H1 (cell line): ENCODE results near the gene KLHL35. TPM values are rescaled to one million over a fixed set of nuclear protein-coding genes. Genes with fewer than 3 reads are reported as not detected.

Experiments
- CTCF ChIA-PET: fragments of 300-600 bp; sonication (Branson Sonifier 250); formaldehyde crosslinking; loops from one replicate; lab custom pipeline; 2021; ENCODE audit not compliant: partially characterized antibody; lab: Charles Lee
- POLR2A ChIA-PET: fragments of 300-600 bp; sonication (Branson Sonifier 250); formaldehyde crosslinking; loops from one replicate; lab custom pipeline; 2021; ENCODE audit warnings: inconsistent platforms; ENCODE audit not compliant: partially characterized antibody; lab: Charles Lee
- DNase-seq, 2 experiments: peaks; one replicate each; pipeline versions ENCODE4 v3.0.0 to v3.0.0-alpha.2; 2010 to 2022; ENCODE audit warnings: low spot score in 2 of 2, low read depth in 1 of 2, mixed read lengths in 1 of 2
- FAIRE-seq: peaks from 2 replicates; lab custom pipeline; 2011; peaks lifted over from hg19 to GRCh38; lab: Jason Lieb, UNC
- H2AFZ ChIP-seq: 2 replicates; pipeline ENCODE4 v1.8.1; 2012; ENCODE audit warnings: low read length, inconsistent platforms
- H2AK5ac ChIP-seq: 2 replicates; pipeline ENCODE4 v1.6.1; 2013; ENCODE audit warnings: low read depth, low read length
- H2BK120ac ChIP-seq: replicated peaks from 2 replicates; pipeline ENCODE3; 2013; ENCODE audit warnings: low read depth, low read length, inconsistent platforms
- H2BK12ac ChIP-seq: 2 replicates; pipeline ENCODE4 v1.6.1; 2013; ENCODE audit warnings: low read depth, low read length
- H2BK15ac ChIP-seq: 2 replicates; pipeline ENCODE4 v1.6.1; 2013; ENCODE audit warnings: low read length
- H2BK20ac ChIP-seq: 2 replicates; pipeline ENCODE4 v1.6.1; 2013; ENCODE audit warnings: low read length
- H2BK5ac ChIP-seq: 2 replicates; pipeline ENCODE4 v1.6.1; 2013; ENCODE audit warnings: low read depth, low read length
- H3K14ac ChIP-seq: 2 replicates; pipeline ENCODE4 v1.6.1; 2013; ENCODE audit warnings: inconsistent platforms; ENCODE audit not compliant: insufficient read length
- H3K18ac ChIP-seq: 2 replicates; pipeline ENCODE4 v1.6.1; 2013; ENCODE audit warnings: low read length; ENCODE audit errors: extremely low read depth
- H3K23ac ChIP-seq: 2 replicates; pipeline ENCODE4 v1.6.1; 2013; ENCODE audit warnings: inconsistent platforms; ENCODE audit not compliant: insufficient read length
- H3K23me2 ChIP-seq: 2 replicates; pipeline ENCODE4 v1.6.1; 2013; ENCODE audit warnings: low read depth, low read length
- H3K27ac ChIP-seq: 2 replicates; pipeline ENCODE4 v1.6.1; 2011; ENCODE audit warnings: low read depth, low read length, inconsistent platforms
- H3K27me3 ChIP-seq, 4 experiments: replicated peaks in 1 of 4; 1 replicate in 1 of 4; 2 replicates in 3 of 4; pipeline versions ENCODE4 v1.6.1 to v1.8.1; 2011 to 2013; ENCODE audit warnings: low read length in 3 of 4, mild to moderate bottlenecking in 3 of 4, inconsistent platforms in 2 of 4, mixed read lengths in 2 of 4, moderate library complexity in 1 of 4; ENCODE audit not compliant: control insufficient read depth in 3 of 4, insufficient read depth in 3 of 4; ENCODE audit errors: extremely low read depth in 1 of 4
- H3K36me3 ChIP-seq, 4 experiments: 2 replicates each; pipeline versions ENCODE4 v1.6.1 to v1.8.1; 2011 to 2013; ENCODE audit warnings: mild to moderate bottlenecking in 4 of 4, low read length in 3 of 4, moderate library complexity in 2 of 4, control low read depth in 1 of 4, inconsistent platforms in 1 of 4; ENCODE audit not compliant: insufficient read depth in 4 of 4, control insufficient read depth in 2 of 4
- H3K4ac ChIP-seq: replicated peaks from 2 replicates; pipeline ENCODE3; 2013; ENCODE audit warnings: low read length, low read depth, mixed read lengths, inconsistent platforms; ENCODE audit not compliant: insufficient read length
- H3K4me1 ChIP-seq, 4 experiments: replicated peaks in 1 of 4; 1 replicate in 1 of 4; 2 replicates in 3 of 4; pipeline versions ENCODE4 v1.6.1 to v1.8.1; 2011 to 2013; ENCODE audit warnings: low read length in 3 of 4, inconsistent platforms in 2 of 4, mixed read lengths in 1 of 4; ENCODE audit not compliant: insufficient read depth in 4 of 4, control insufficient read depth in 3 of 4
- H3K4me2 ChIP-seq, 2 experiments: 2 replicates each; pipeline versions ENCODE4 v1.6.1 to v1.8.1; 2011 to 2013; ENCODE audit warnings: low read depth in 2 of 2, low read length in 2 of 2, control low read depth in 1 of 2, inconsistent platforms in 1 of 2, mild to moderate bottlenecking in 1 of 2; ENCODE audit not compliant: insufficient read depth in 1 of 2
- H3K4me3 ChIP-seq, 4 experiments: fragments of 200-600, 300-600 bp in 1 of 4; sonication (generic), shearing (Covaris generic), sonication (Bioruptor Twin) in 1 of 4; 2 replicates each; pipeline versions ENCODE4 v1.5.1 to v1.8.1; 2011 to 2016; ENCODE audit warnings: low read length in 4 of 4, low read depth in 3 of 4, control low read depth in 2 of 4, inconsistent platforms in 2 of 4, mild to moderate bottlenecking in 2 of 4, mixed read lengths in 1 of 4, moderate library complexity in 1 of 4; ENCODE audit not compliant: insufficient read depth in 2 of 4; ENCODE audit errors: extremely low read depth in 1 of 4
- H3K56ac ChIP-seq: replicated peaks from 2 replicates; pipeline ENCODE3; 2013; ENCODE audit warnings: low read depth, mild to moderate bottlenecking, mixed read lengths, low read length, inconsistent platforms; ENCODE audit not compliant: insufficient read length
- H3K79me1 ChIP-seq: 2 replicates; pipeline ENCODE4 v1.6.1; 2013; ENCODE audit warnings: low read depth, low read length, control low read depth
- H3K79me2 ChIP-seq, 2 experiments: 2 replicates each; pipeline versions ENCODE4 v1.6.1 to v1.8.1; 2012 to 2013; ENCODE audit warnings: low read length in 2 of 2, mild to moderate bottlenecking in 2 of 2, inconsistent platforms in 1 of 2; ENCODE audit not compliant: insufficient read depth in 2 of 2, control insufficient read depth in 1 of 2
- H3K9ac ChIP-seq, 4 experiments: replicated peaks in 1 of 4; 1 replicate in 1 of 4; 2 replicates in 3 of 4; pipeline versions ENCODE4 v1.6.1 to v1.8.1; 2011 to 2013; ENCODE audit warnings: low read depth in 3 of 4, low read length in 3 of 4, control low read depth in 2 of 4, mild to moderate bottlenecking in 2 of 4, moderate library complexity in 2 of 4, inconsistent platforms in 1 of 4; ENCODE audit errors: extremely low read depth in 1 of 4
- H3K9me3 ChIP-seq, 2 experiments: 2 replicates each; pipeline versions ENCODE4 v1.6.1 to v1.8.1; 2012 to 2013; ENCODE audit warnings: mild to moderate bottlenecking in 2 of 2, moderate library complexity in 2 of 2, control low read depth in 1 of 2, inconsistent platforms in 1 of 2, low read depth in 1 of 2, low read length in 1 of 2, mixed read lengths in 1 of 2; ENCODE audit not compliant: insufficient read depth in 2 of 2
- H4K20me1 ChIP-seq, 2 experiments: replicated peaks in 1 of 2; 2 replicates each; pipeline versions ENCODE3 to v1.8.1; 2011 to 2013; ENCODE audit warnings: inconsistent platforms in 2 of 2, low read length in 2 of 2, mild to moderate bottlenecking in 1 of 2; ENCODE audit not compliant: insufficient read depth in 2 of 2, control insufficient read depth in 1 of 2
- H4K5ac ChIP-seq: 2 replicates; pipeline ENCODE4 v1.6.1; 2013; ENCODE audit warnings: low read length, low read depth, mixed read lengths, inconsistent platforms; ENCODE audit not compliant: insufficient read length
- H4K8ac ChIP-seq: 2 replicates; pipeline ENCODE4 v1.8.0; 2013; ENCODE audit warnings: mild to moderate bottlenecking, moderate library complexity, low read length, inconsistent platforms; ENCODE audit not compliant: insufficient read depth; ENCODE audit errors: extremely low read depth
- H4K91ac ChIP-seq: replicated peaks from 2 replicates; pipeline ENCODE3; 2013; ENCODE audit warnings: low read length, mixed read lengths, inconsistent platforms; ENCODE audit not compliant: insufficient read length
- GTF2F1 ChIP-seq: IDR thresholded peaks from 2 replicates; pipeline ENCODE4 v1.6.1; 2012; ENCODE audit warnings: low read depth, low read length, improper control_type of control experiment, borderline replicate concordance
- POU5F1 ChIP-seq: IDR thresholded peaks from 2 replicates; pipeline ENCODE4 v1.6.1; 2011; ENCODE audit warnings: low read depth, mild to moderate bottlenecking, low read length, moderate library complexity
- SIRT6 ChIP-seq: IDR thresholded peaks from one replicate; pipeline ENCODE4 v1.7.1; 2012; ENCODE audit warnings: low read length, inconsistent platforms
- TEAD4 ChIP-seq: IDR thresholded peaks from 2 replicates; pipeline ENCODE4 v1.6.1; 2012; ENCODE audit warnings: low read depth, low read length, inconsistent platforms, mixed read lengths
- WGBS, 2 experiments: shearing (Covaris generic) in 1 of 2; methylation state at CpG; one replicate each; pipeline versions ENCODE4 v1.1.6 to v1.1.7; 2013 to 2015; ENCODE audit warnings: low lambda C conversion rate in 2 of 2, mixed read lengths in 2 of 2, inconsistent platforms in 1 of 2, low coverage in 1 of 2, missing lambda C conversion rate in 1 of 2; ENCODE audit not compliant: insufficient replicate concordance in 2 of 2, insufficient coverage in 1 of 2, insufficient read length in 1 of 2; ENCODE audit errors: extremely low coverage in 1 of 2, missing lambda C conversion rate in 1 of 2; 5-methylcytosine and 5-hydroxymethylcytosine counted together
- polyA plus RNA-seq, 7 experiments: library from polyadenylated mRNA; depleted of rRNA in 3 of 7; stranded (reverse) in 5 of 7; unstranded in 2 of 7; fragments of >200 nt in 5 of 7; fragments of 200-250 nt in 2 of 7; gene quantifications; 1 replicate in 5 of 7; 2 replicates in 1 of 7; 4 replicates in 1 of 7; pipeline versions ENCODE4 v1.2.1 to v1.2.3, GENCODE V29; 2011 to 2013; ENCODE audit warnings: missing spikeins in 2 of 7, mixed read lengths in 2 of 7
- total RNA-seq: library from RNA; stranded (reverse); fragmentation: NEBNext Ultra II Directional; extraction: Animal tissue kit (Norgen Biotek cat#: 25700); gene quantifications from 2 replicates; pipeline ENCODE4 v1.2.1, GENCODE V29; 2021

The KLHL35 gene
- total and polyA plus RNA-seq, 2 of the 8 experiments (the other 6 are each of a cell fraction or from before 2014, with no cell fraction given), result 0.35 to 0.41 TPM

- no peaks in the 10 kb centered on the region for H3K23me2 ChIP-seq
- DNase-seq (peak in 1 of 2 experiments; percentile 29), FAIRE-seq (no peak)
- H3K27me3 ChIP-seq, result no peaks in the 10 kb centered on the region
- no peak overlapping the region; the same call in 1 of the 2 replicates for H2BK5ac ChIP-seq
- H3K9me3 ChIP-seq, result no peaks in the 10 kb centered on the region
- no peak overlapping the region for H3K27ac ChIP-seq
- no peak overlapping the region for H2BK15ac ChIP-seq
- ChIA-PET POLR2A (interaction anchor here (0.6 to 20.0 kb wide), 4 partner anchors 16 to 156 kb away, joined by 3 to 269 read pairs (median 3); partner anchors contain the start of gene RPS3), CTCF (interaction anchor here (0.9 to 16.6 kb wide), 20 partner anchors 10 to 164 kb away, joined by 3 to 327 read pairs (median 12); partner anchors contain the start of gene ARRB1)
- H3K79me1 ChIP-seq, result no peaks in the 10 kb centered on the region
- H3K4me3 ChIP-seq, result no peak overlapping the region
- H4K91ac ChIP-seq, result no peak overlapping the region
- H3K4me2 ChIP-seq, result no peak overlapping the region
- H3K18ac ChIP-seq, result no peak overlapping the region
- 0 out of 2 replicates have a peak overlapping the region, but pooled peaks have one; percentile 21 for H2BK20ac ChIP-seq
- WGBS, 2 experiments, result 80% methylated on average over 3 of the region's 3 CpGs; no CpG with 5 or more reads in 1 of the 2 experiments
- no peak overlapping the region for H3K14ac ChIP-seq
- H3K4ac ChIP-seq, result no peak overlapping the region
- no peak overlapping the region for H2AFZ ChIP-seq
- H4K8ac ChIP-seq, result no peak overlapping the region
- no peak overlapping the region for H2BK12ac ChIP-seq
- H3K23ac ChIP-seq, result no peak overlapping the region
- H3K56ac ChIP-seq, result no peak overlapping the region
- H2AK5ac ChIP-seq, result no peak overlapping the region
- no peaks in the 10 kb centered on the region for H3K36me3 ChIP-seq
- no peak overlapping the region for H4K5ac ChIP-seq
- TF ChIP-seq POU5F1 (no peak), GTF2F1 (no peak), SIRT6 (no peak), TEAD4 (no peak)
- H2BK120ac ChIP-seq, result no peak overlapping the region
- no peaks in the 10 kb centered on the region for H3K79me2 ChIP-seq
- H3K4me1 ChIP-seq, result peaks cover 0 to 6% (median 1%) of the 10 kb centered on the region in 4 experiments; a peak in 5 of 7 replicates
- no peaks in the 10 kb centered on the region for H4K20me1 ChIP-seq
- 0 out of 7 replicates have a peak overlapping the region, but pooled peaks of 1 of the 4 experiments have one; percentile 28 for H3K9ac ChIP-seq
Observed at GRCh38 chr11:75386942-75387630, 45.9 kb downstream of the KLHL35 start.
